GM12892 (cell line): ENCODE results near the gene SF3B6.

Experiments used
- POLR2A ChIP-seq: IDR thresholded peaks from 2 replicates; pipeline ENCODE4 v1.6.1; 2011; ENCODE audit warnings: low read depth, low read length, control low read depth
- POLR2AphosphoS5 ChIP-seq: IDR thresholded peaks from 2 replicates; pipeline ENCODE4 v1.6.1; 2011; ENCODE audit warnings: low read depth, low read length, control low read depth
- TAF1 ChIP-seq: IDR thresholded peaks from 2 replicates; pipeline ENCODE4 v1.6.1; 2011; ENCODE audit warnings: low read depth, mild to moderate bottlenecking, control low read depth, low read length, borderline replicate concordance

DNA sequence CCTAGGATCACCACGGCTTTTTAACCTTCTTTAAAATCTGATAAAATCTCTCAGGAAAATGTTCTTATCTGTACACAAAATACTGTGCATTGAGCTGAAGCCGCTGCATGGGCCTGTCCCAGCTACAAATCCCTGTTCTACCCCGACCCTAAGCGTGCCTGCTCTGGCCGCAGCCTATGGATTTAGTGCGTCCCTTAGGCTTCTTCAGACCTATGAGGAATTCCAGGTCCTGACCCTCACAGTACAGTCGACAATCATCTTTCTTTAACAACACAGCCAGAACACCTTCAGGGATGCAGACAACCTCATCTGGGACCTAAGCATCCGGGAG lies 28.5 kb downstream of the SF3B6 start:
- TF ChIP-seq TAF1, result no peak
- no peak for TF ChIP-seq POLR2AphosphoS5
- TF ChIP-seq POLR2A, result no peak
